SW 1271 (cell line): ENCODE data around the gene EVX2.

ENCODE experiments used
- DNase-seq, 2 experiments: peaks; one replicate each; lab custom pipeline; 2025; lab: John Stamatoyannopoulos, UW

EVX2 gene

GRCh38 chr2:176096243-176096985 lies 12.7 kb upstream of the EVX2 start:
- no peak for DNase-seq

DNA sequence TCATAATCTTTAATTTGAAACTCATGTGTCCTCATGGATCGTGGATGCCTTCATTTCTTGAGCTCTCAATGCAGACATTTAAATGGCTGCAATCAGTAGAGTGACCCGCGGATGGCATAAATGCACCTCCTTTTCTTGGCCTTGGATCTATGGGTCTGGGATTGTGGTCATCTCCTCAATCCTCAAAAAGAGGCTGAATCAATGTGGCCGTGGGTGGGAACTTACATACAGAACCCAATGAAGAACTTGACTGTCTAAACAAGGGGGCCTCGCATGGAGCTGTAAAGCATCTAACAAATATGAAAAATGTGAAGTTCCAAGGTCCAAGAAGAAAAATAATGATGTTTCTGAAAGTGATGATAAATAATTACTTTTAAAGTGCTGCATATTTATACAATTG lies 11.7 kb upstream of the EVX2 start:
- DNase-seq = no peak

- DNase-seq = no peak
Measured at GRCh38 chr2:176094349-176094748, 10.6 kb upstream of the EVX2 start.

- DNase-seq = no peak
Measured at GRCh38 chr2:176093898-176094249, 10.1 kb upstream of the EVX2 start.

DNA sequence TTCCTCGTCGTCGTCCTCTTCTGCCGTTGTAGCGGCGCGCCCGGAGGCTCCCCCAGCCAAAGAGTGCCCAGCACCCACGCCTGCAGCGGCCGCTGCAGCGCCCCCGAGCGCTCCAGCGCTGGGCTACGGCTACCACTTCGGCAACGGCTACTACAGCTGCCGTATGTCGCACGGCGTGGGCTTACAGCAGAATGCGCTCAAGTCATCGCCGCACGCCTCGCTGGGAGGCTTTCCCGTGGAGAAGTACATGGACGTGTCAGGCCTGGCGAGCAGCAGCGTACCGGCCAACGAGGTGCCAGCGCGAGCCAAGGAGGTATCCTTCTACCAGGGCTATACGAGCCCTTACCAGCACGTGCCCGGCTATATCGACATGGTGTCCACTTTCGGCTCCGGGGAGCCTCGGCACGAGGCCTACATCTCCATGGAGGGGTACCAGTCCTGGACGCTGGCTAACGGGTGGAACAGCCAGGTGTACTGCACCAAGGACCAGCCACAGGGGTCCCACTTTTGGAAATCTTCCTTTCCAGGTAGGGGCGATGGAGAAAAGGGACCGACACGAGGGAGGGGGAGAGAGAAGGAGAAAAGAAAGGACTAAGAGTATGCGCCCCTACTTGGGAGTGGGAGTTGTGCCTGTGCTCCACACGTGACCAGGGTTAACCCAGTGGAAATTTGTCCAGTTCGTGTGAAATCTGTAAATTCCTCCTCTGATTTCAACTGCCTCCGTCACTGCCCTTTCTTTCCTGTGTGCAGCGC lies 9.6 kb upstream of the EVX2 start:
- DNase-seq = no peak

DNA sequence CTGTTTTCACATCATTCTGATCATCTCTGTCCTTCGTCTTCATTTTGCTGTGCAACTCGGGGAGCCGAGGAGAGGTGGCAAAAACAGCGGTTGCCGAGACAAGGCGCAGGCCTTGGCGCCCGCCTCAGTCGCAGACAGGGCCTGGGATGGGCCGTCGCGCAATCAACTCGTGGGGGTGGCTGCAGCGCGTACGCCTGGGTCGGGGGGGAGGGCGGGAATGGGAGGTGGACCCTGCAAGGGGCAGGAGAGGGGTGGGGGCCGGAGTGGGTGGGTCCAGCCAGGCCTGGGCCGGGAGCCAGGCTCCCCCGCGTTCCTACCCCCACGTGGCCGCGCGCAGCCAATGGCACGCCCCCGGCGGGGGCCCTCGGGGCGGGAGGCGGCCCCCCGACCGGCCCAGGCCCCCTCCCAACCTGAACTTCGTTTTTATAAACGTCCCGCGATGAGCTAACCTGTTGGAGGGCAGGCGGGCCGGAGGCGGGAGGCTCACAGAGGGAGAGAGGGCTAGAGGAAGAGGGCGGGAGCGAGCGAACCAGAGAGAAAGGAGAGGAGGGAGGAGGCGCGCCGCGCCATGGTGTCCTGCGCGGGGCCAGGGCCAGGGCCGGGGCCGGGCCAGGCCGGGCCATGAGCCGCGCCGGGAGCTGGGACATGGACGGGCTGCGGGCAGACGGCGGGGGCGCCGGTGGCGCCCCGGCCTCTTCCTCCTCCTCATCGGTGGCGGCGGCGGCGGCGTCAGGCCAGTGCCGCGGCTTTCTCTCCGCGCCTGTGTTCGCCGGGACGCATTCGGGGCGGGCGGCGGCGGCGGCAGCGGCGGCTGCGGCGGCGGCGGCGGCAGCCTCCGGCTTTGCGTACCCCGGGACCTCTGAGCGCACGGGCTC lies 8.7 kb upstream of the EVX2 start, which contains the start of gene HOXD13:
TSS of gene HOXD13 (plus strand) at position 452 of the 875 bp plus-strand sequence. CDS start at position 622, 170 bp downstream.
- no peak for DNase-seq

DNA sequence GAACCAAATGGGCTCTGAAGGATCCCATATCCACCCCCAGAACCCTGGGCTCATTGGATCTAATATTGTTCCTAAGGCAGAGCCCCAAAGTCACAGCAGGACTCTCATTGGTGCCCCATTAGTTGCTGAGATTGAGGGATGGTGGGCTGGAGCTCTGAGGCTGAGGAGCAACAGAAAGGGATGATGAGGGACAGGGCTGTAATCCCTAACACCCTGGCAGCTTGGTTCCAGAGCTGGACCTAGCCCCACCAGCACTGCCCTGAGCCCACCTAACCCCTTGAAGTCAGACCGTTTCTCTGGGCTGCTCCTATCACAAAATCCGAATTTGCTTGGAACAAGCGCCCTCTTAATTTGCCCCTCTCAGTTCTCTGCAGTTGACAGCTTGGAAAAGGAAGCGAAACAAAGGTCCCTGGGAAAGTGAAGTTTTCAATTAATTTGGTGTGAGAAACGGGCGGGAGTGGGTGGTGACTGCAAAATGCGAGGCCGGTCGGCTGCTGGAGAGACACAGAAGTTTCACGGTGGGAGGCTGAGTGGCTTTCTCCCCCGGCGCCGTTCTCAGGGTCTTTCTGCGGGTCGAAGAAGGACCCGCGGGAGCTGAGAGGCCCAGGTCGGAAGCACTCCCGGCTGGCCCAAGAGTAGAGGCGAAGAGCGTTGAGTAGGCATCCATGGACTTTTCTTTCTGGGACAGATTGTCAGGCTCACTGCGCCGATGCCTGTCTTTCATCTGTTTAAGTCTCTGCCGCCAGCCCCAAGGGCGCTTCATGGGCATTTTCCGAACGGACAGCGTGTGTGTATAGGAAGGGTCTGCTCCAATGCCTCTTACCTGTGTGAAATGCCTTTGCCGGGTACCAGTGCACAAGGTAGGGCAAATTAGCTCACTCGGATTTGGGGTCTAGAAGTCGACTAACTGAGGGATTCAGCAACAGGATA lies 7.8 kb upstream of the EVX2 start:
- no peak for DNase-seq

DNA sequence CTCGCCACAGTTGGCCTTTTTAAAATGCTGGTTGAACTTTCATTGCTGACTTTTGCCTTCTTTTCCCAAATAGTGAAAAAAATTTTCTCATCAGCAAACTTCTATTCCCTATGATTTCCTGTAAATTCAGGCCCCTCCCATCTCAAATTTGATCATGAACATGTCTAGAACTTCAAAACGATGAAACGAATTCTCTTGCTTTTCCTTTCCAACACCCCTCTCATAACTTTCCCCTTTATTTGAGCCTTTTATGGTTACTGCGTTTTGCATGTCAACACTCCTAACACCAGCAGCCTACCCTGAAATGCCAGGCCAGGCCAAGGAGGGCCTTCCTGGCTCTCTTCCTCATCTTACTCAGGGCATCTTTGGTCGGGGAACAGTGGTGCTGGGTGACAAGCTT lies 7.1 kb upstream of the EVX2 start:
- no peak for DNase-seq

DNA sequence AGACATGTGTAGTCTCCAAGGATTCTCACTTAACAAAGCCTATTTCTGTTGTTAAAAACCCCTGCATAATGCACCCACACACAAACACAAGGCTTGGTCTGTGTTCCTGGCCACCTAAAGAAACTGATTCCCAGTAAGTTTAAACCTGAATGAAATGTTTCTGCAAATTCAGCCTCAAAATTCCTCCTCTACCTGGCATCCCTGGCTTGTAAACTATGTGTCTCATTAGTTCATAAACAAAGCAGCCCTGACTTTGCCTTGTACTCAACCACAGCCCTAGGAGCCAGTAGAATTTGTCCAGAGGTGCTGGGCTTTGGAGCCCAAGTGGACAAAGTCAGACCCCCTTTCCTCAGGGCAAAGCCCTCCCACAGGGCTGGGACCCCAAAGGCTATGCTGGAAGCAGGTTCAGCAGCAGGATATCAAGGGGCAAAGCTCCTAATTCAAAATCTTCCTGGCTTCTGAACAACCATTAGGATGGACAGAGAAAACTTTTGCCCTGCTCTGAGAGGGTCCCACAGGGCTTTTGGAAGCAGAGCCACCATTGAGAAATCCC lies 6.2 kb upstream of the EVX2 start:
- DNase-seq = no peak

- no peak for DNase-seq
Measured at GRCh38 chr2:176088937-176089842, 5.4 kb upstream of the EVX2 start.

DNA sequence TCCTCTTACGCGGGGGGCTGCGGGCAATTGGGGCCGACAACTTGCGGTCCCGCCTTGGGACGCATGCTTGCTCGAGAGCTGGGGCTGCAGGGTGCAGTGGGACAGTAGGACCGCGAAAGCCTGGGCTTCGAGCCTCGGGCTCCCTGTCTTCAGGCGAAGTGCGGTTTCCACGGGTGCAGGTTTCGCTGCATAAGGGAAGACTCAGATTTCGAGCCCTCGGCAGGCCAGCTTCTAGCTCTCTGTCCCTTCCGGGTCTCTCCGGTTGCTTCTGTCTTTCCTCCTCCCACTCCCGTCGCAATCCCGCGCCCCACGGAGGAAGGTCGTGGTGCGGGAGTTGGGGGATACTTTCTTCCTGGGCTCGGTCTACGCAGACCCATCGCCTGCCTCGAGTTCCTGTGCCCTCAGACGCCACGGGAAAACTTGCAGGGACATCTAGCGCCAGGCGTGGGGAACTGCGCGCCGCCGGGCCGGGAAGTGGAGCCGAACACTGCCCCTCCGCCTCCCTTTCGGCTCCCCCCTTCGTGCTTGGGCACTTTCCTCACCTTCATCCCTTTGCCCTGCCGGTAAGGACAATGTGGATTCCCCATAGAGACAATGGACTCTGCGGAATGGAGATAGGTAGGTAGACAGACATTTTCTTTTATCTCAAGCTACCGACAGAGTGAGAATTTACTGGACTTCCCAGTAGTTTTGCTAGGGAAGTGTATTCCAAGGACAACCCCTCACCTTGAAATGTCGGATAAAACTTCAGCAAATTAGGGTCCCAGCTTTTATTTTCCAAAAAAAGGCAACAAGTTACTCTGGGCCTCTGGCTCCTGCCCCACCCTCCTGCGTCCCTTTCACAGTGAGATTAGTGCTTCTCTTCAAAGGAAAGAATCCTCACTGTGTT lies 4.5 kb upstream of the EVX2 start:
- DNase-seq = peak in 1 of 2 experiments; percentile 17

- no peak for DNase-seq
Measured at GRCh38 chr2:176087330-176088047, 3.7 kb upstream of the EVX2 start.

DNA sequence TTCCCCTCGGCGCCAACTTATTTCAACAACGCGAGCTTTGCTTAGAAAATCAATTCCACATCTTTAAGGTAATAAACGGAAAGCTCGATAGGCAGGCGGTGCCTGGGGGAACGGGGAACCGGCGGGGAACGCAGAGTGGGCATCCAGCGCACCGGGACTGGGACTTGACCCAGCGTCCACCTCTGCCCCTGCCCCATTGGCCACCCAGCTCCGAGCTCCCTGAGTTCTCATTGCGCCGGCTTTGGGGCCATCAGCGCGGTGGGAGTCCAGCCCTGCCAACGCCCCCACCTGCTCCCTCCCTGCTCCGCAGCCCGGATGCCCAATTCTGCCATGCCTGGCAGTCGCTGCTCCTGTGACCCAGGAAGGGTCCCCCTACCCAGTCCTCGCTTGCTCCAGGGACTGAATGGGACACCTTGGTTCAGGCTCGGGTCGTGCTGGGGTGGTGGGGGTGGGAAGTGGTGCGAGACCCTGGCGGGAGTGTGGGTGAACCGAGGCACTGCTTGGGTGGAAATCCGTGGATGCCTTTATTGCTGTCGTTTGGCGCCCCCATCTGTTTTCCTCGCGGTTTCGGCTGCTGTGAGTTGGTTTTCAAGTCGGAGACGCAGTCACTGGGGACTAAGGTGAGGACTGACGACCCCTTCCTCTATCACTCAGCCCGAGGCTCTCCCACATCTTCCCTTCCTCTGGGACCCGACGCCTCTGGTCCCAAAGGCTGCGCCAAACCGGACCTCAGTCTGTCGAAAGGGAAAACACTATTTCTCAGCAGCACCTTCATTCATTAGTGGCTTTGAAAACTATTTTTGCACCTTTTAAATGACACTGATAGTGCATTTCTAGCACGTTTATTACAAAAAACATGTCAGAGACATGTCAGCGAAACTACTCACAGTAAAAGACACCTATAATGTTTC lies 2.4 kb upstream of the EVX2 start:
- DNase-seq = no peak

GRCh38 chr2:176085120-176085788 lies 1.5 kb upstream of the EVX2 start:
- no peak for DNase-seq

DNA sequence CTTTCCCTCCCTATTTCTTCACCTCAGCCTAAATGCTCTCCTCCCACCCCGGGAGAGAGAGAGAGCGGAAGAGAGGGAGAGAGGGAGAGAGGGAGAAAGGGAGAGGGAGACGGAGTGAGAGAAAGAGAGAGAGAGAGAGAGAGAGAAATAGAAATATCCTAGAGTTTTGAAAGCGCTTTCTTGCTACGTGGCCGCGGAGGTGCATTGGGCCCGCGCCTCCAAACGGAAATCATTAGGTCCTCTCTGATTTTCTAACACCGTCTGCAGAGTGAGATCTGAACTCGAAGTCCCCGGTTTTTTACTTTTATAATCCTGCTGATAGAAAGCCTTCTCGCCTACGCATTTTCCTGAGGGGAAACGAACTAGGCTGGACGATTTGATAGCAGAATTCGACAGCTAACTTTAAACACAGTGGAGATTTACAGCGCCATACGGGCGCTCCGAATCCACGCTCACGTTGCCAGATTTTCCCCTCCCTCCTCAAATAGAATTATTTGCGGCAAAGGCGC lies 903 bp upstream of the EVX2 start:
- DNase-seq = no peak
